ENCODE data around the gene SEMA3B.

SEMA3B gene

GRCh38 chr3:50319181-50319893 is 50.4 kb downstream of the SEMA3B start:
- DNase-seq = no peak

GRCh38 chr3:50319894-50320625 is 51.1 kb downstream of the SEMA3B start:
- DNase-seq = no peak

GRCh38 chr3:50320853-50321335 is 51.9 kb downstream of the SEMA3B start:
- peak; percentile 60 for DNase-seq

- peak; percentile 87 for DNase-seq
Measured at GRCh38 chr3:50321336-50322114, 52.6 kb downstream of the SEMA3B start.

- DNase-seq = no peak
Measured at GRCh38 chr3:50322115-50322385, 53.1 kb downstream of the SEMA3B start.

GRCh38 chr3:50322386-50323091 is 53.6 kb downstream of the SEMA3B start, which contains the start of gene HYAL2:
Gene HYAL2 (minus strand): TSS chr3:50322745. CDS start chr3:50320489, 2,256 bp downstream.
- DNase-seq = no peak

- peak; percentile 40 for DNase-seq
Measured at GRCh38 chr3:50323092-50323600, 54.2 kb downstream of the SEMA3B start.

GRCh38 chr3:50323614-50324199 is 54.8 kb downstream of the SEMA3B start:
- DNase-seq = peak; percentile 12

- peak; percentile 71 for DNase-seq
Measured at GRCh38 chr3:50324351-50325112, 55.6 kb downstream of the SEMA3B start.

- DNase-seq = no peak
Measured at GRCh38 chr3:50325113-50325480, 56.1 kb downstream of the SEMA3B start.

GRCh38 chr3:50325497-50326181 is 56.7 kb downstream of the SEMA3B start:
- no peak for DNase-seq

- no peak for DNase-seq
Measured at GRCh38 chr3:50326182-50326541, 57.2 kb downstream of the SEMA3B start.

- DNase-seq = no peak
Measured at GRCh38 chr3:50327129-50327528, 58.2 kb downstream of the SEMA3B start.

Data from suppressor macrophage treated with lipopolysaccharide for 4 hours (primary cell).